ENCODE data around the gene NFATC2. TPM values are rescaled to one million over a fixed set of nuclear protein-coding genes. Genes with fewer than 3 reads are reported as not detected.

Gene NFATC2
- total RNA-seq, 1 experiment from 2014 or later: 6.3 TPM

- CTCF ChIA-PET: no interaction called here
- no peaks in the 10 kb centered on the region for H3K27me3 ChIP-seq (ENCODE audit: insufficient read depth, low read depth)
- intact Hi-C loops (cut with micrococcal nuclease; ENCODE audit: unreplicated experiment): no loop called here
- H3K36me3 ChIP-seq (ENCODE audit: low read depth): 0 out of 2 replicates have a peak, but pooled peaks cover 5% of the 10 kb centered on the region
- no peaks in the 10 kb centered on the region for H3K9me2 ChIP-seq (ENCODE audit: insufficient read depth)
- H3K79me2 ChIP-seq (ENCODE audit: low read depth): no peaks in the 10 kb centered on the region
- POLR2A ChIA-PET (ENCODE audit: unreplicated experiment): no interaction called here
- H2AFZ ChIP-seq: no peak overlapping the region
- no peak overlapping the region for H3K4me2 ChIP-seq
- no peak overlapping the region for H3K27ac ChIP-seq
- no TSS peak for BruUV-seq (replicated peaks)
- no peaks in the 10 kb centered on the region for H3K4me1 ChIP-seq (replicated peaks; ENCODE audit: insufficient read depth)
- no peak overlapping the region for H3K4me3 ChIP-seq
- H4K20me1 ChIP-seq (ENCODE audit: insufficient read depth): no peaks in the 10 kb centered on the region
- no peak for DNase-seq
- H3K9me3 ChIP-seq (ENCODE audit: insufficient read depth, low read depth): no peaks in the 10 kb centered on the region; the same call in 1 of the 2 replicates
- no peaks in the 10 kb centered on the region for H3F3A ChIP-seq (ENCODE audit: insufficient read depth, low read depth)
- TF ChIP-seq EZH2 (IDR thresholded peaks at IDR 0.05; ENCODE audit: low read depth): no peak
- no peak for TF ChIP-seq CTCF (conservative IDR thresholded peaks at IDR 0.05)
Measured at GRCh38 chr20:51473771-51474170, 68.7 kb downstream of the NFATC2 start.

GRCh38 chr20:51473256-51473655 is 69.3 kb downstream of the NFATC2 start:
- H3K27me3 ChIP-seq (ENCODE audit: insufficient read depth, low read depth): no peaks in the 10 kb centered on the region
- no peak overlapping the region for H2AFZ ChIP-seq
- ChIA-PET CTCF (no interaction called here), POLR2A (ENCODE audit: unreplicated experiment) (no interaction called here)
- H3K9me2 ChIP-seq (ENCODE audit: insufficient read depth): no peaks in the 10 kb centered on the region
- H3K27ac ChIP-seq: no peak overlapping the region
- BruUV-seq (replicated peaks): no TSS peak
- intact Hi-C loops (cut with micrococcal nuclease; ENCODE audit: unreplicated experiment): no loop called here
- no peaks in the 10 kb centered on the region; the same call in 1 of the 2 replicates for H3K9me3 ChIP-seq (ENCODE audit: insufficient read depth, low read depth)
- no peaks in the 10 kb centered on the region for H3K79me2 ChIP-seq (ENCODE audit: low read depth)
- H3K4me1 ChIP-seq (replicated peaks; ENCODE audit: insufficient read depth): no peaks in the 10 kb centered on the region
- H3K36me3 ChIP-seq (ENCODE audit: low read depth): 0 out of 2 replicates have a peak, but pooled peaks cover 5% of the 10 kb centered on the region
- no peaks in the 10 kb centered on the region for H4K20me1 ChIP-seq (ENCODE audit: insufficient read depth)
- TF ChIP-seq EZH2 (IDR thresholded peaks at IDR 0.05; ENCODE audit: low read depth) (no peak), CTCF (conservative IDR thresholded peaks at IDR 0.05) (no peak)
- H3K4me3 ChIP-seq: no peak overlapping the region
- H3K4me2 ChIP-seq: no peak overlapping the region
- no peak for DNase-seq
- no peaks in the 10 kb centered on the region for H3F3A ChIP-seq (ENCODE audit: insufficient read depth, low read depth)

- H3K4me2 ChIP-seq: no peak overlapping the region
- CTCF ChIA-PET: no interaction called here
- H3K27ac ChIP-seq: no peak overlapping the region
- H3K79me2 ChIP-seq (ENCODE audit: low read depth): no peaks in the 10 kb centered on the region
- no peaks in the 10 kb centered on the region for H3F3A ChIP-seq (ENCODE audit: insufficient read depth, low read depth)
- no peaks in the 10 kb centered on the region for H3K4me1 ChIP-seq (replicated peaks; ENCODE audit: insufficient read depth)
- H3K36me3 ChIP-seq (ENCODE audit: low read depth): 0 out of 2 replicates have a peak, but pooled peaks cover 5% of the 10 kb centered on the region
- H3K27me3 ChIP-seq (ENCODE audit: insufficient read depth, low read depth): no peaks in the 10 kb centered on the region
- no peak overlapping the region for H2AFZ ChIP-seq
- no peak for DNase-seq
- no peaks in the 10 kb centered on the region for H3K9me2 ChIP-seq (ENCODE audit: insufficient read depth)
- intact Hi-C loops (cut with micrococcal nuclease; ENCODE audit: unreplicated experiment): no loop called here
- H3K4me3 ChIP-seq: no peak overlapping the region
- BruUV-seq (replicated peaks): no TSS peak
- POLR2A ChIA-PET (ENCODE audit: unreplicated experiment): no interaction called here
- no peaks in the 10 kb centered on the region for H4K20me1 ChIP-seq (ENCODE audit: insufficient read depth)
- no peaks in the 10 kb centered on the region for H3K9me3 ChIP-seq (ENCODE audit: insufficient read depth, low read depth)
- TF ChIP-seq CTCF (conservative IDR thresholded peaks at IDR 0.05): no peak
- no peak for TF ChIP-seq EZH2 (IDR thresholded peaks at IDR 0.05; ENCODE audit: low read depth)
Measured at GRCh38 chr20:51470907-51471411, 71.6 kb downstream of the NFATC2 start.

All from PC-9 (cell line).